ENCODE data around the gene SLC22A1. TPM values are rescaled to one million over a fixed set of nuclear protein-coding genes. Genes with fewer than 3 reads are reported as not detected.

The SLC22A1 gene
- total and polyA plus RNA-seq, 2 of the 13 experiments (the other 11 are each of a cell fraction or from before 2014, with no cell fraction given) = 0.80 to 0.87 TPM

DNA sequence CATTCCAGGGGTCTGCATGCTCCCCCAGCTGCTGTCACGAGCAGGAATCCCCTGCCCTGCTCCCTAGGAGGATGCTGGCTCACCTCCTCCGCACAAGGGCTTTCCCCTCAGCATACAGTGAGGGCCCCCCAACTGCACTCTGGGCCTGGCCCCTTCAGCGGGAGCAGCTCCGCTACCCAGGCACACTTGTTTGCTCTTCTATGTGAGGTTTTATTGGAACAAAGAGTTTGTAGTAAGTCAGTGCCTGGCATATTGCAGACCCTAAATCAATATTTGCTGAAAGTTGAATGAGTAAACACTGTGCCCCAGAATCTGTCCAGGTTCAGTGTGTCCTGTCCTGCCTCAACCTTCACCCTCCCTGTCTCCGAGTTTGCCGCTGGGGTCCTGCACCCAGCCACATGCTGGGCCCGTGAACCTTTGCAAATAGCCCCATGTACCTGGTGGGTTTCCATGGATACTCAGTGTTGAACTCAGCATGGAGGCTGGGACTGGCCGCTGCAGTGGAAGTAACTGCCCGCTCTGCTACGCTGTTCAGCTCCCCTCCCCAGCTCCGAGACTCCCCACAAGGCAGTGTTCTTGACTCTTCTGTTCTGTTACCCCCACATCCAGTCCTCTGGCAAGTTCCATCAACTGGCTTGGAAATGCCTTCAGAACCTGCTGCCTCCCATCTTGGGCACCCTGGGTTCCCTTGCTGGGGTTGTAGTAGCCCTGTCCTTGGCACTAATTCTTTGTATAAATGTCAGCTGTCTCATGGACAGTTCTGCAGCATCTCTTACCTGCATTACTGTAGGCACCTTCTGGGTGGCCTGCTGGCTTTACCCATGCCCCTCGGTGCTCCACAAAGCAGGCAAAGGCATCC is 15.7 kb downstream of the SLC22A1 start (continued):
- no peak for TF ChIP-seq ZNF761 (CRISPR knock-in tag; conservative IDR thresholded peaks at IDR 0.05)
- TF ChIP-seq, protein P1, sequence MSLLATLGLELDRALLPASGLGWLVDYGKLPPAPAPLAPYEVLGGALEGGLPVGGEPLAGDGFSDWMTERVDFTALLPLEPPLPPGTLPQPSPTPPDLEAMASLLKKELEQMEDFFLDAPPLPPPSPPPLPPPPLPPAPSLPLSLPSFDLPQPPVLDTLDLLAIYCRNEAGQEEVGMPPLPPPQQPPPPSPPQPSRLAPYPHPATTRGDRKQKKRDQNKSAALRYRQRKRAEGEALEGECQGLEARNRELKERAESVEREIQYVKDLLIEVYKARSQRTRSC (CRISPR knock-in tag; IDR thresholded peaks at IDR 0.05; ENCODE audit: low read depth) = no peak
- 0 out of 2 replicates have a peak, but pooled peaks have one; percentile 16 for TF ChIP-seq ATF7-NPFF (CRISPR knock-in tag; IDR thresholded peaks at IDR 0.05; ENCODE audit: low read depth)
- peak; percentile 88; the same call in 1 of the 2 replicates for TF ChIP-seq ZNF331 (CRISPR knock-in tag; IDR thresholded peaks at IDR 0.05)
- TF ChIP-seq IRF9 (CRISPR knock-in tag; IDR thresholded peaks at IDR 0.05; ENCODE audit: borderline replicate concordance) = no peak
- TF ChIP-seq JDP2 (CRISPR knock-in tag; IDR thresholded peaks at IDR 0.05; ENCODE audit: borderline replicate concordance) = no peak
- TF ChIP-seq MEIS1 (CRISPR knock-in tag; IDR thresholded peaks at IDR 0.05; ENCODE audit: borderline replicate concordance) = no peak
- TF ChIP-seq MTA1 (CRISPR knock-in tag; IDR thresholded peaks at IDR 0.05; ENCODE audit: borderline replicate concordance) = peak; percentile 96; the same call in 1 of the 2 replicates
- no peak for TF ChIP-seq MAF1 (CRISPR knock-in tag; IDR thresholded peaks at IDR 0.05; ENCODE audit: borderline replicate concordance)
- TF ChIP-seq FOXP1 (IDR thresholded peaks at IDR 0.05) = 0 out of 2 replicates have a peak, but pooled peaks have one; percentile 30
- peak; percentile 84 for TF ChIP-seq FOXP1 (CRISPR knock-in tag; IDR thresholded peaks at IDR 0.05)
- 0 out of 2 replicates have a peak, but pooled peaks have one; percentile 12 for TF ChIP-seq NFKB2 (CRISPR knock-in tag; IDR thresholded peaks at IDR 0.05; ENCODE audit: borderline replicate concordance)
- TF ChIP-seq HOXA9 (CRISPR knock-in tag; IDR thresholded peaks at IDR 0.05; ENCODE audit: borderline replicate concordance) = no peak
- TF ChIP-seq CEBPB (IDR thresholded peaks at IDR 0.05; ENCODE audit: borderline replicate concordance, low read depth, low read length) = peak; percentile 31; the same call in 1 of the 2 replicates
- no peak; the same call in 1 of the 2 replicates for TF ChIP-seq TOPORS (CRISPR knock-in tag; IDR thresholded peaks at IDR 0.05)
- TF ChIP-seq CHD2 (IDR thresholded peaks at IDR 0.05; ENCODE audit: low read depth, low read length) = no peak
- TF ChIP-seq, protein P2, sequence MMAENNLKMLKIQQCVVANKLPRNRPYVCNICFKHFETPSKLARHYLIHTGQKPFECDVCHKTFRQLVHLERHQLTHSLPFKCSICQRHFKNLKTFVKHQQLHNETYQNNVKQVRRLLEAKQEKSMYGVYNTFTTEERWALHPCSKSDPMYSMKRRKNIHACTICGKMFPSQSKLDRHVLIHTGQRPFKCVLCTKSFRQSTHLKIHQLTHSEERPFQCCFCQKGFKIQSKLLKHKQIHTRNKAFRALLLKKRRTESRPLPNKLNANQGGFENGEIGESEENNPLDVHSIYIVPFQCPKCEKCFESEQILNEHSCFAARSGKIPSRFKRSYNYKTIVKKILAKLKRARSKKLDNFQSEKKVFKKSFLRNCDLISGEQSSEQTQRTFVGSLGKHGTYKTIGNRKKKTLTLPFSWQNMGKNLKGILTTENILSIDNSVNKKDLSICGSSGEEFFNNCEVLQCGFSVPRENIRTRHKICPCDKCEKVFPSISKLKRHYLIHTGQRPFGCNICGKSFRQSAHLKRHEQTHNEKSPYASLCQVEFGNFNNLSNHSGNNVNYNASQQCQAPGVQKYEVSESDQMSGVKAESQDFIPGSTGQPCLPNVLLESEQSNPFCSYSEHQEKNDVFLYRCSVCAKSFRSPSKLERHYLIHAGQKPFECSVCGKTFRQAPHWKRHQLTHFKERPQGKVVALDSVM (CRISPR knock-in tag; IDR thresholded peaks at IDR 0.05) = no peak
- TF ChIP-seq FIP1L1 (IDR thresholded peaks at IDR 0.05; ENCODE audit: borderline replicate concordance, insufficient read depth, low read depth, low read length) = no peak
- no peak for TF ChIP-seq ZNF83 (CRISPR knock-in tag; IDR thresholded peaks at IDR 0.05; ENCODE audit: borderline replicate concordance)
- TF ChIP-seq ZNF205 (CRISPR knock-in tag; IDR thresholded peaks at IDR 0.05) = peak; percentile 87
- TF ChIP-seq ZBTB1 (CRISPR knock-in tag; IDR thresholded peaks at IDR 0.05; ENCODE audit: borderline replicate concordance) = no peak
- no peak for TF ChIP-seq ZNF674 (CRISPR knock-in tag; IDR thresholded peaks at IDR 0.05; ENCODE audit: low read depth)
- peak; percentile 75 for TF ChIP-seq KDM6A (CRISPR knock-in tag; IDR thresholded peaks at IDR 0.05; ENCODE audit: low read depth)
- peak; percentile 34; the same call in 1 of the 2 replicates for TF ChIP-seq ZNF225 (CRISPR knock-in tag; IDR thresholded peaks at IDR 0.05)
- peak; percentile 70 for TF ChIP-seq ZBTB37 (CRISPR knock-in tag; IDR thresholded peaks at IDR 0.05)

Data from HepG2 (cell line).